Lower lobe of right lung (tissue), 2 donors: ENCODE data around the gene RAPSN. TPM values are rescaled to one million over a fixed set of nuclear protein-coding genes. Genes with fewer than 3 reads are reported as not detected.

Experiments
- ATAC-seq, 2 donors: fragments of 200-7000 bp; cut with Tn5 transposase; one replicate each; pipeline ENCODE4 v1.9.1; 2020 to 2022; ENCODE audit warnings: mild to moderate bottlenecking in 2 of 2, moderate library complexity in 2 of 2
- DNase-seq: peaks from one replicate; pipeline ENCODE4 v3.0.0-alpha.2; 2020
- H3K27ac ChIP-seq: fragments of 200-600 bp; one replicate; pipeline ENCODE4 v1.8.0; 2022
- H3K27me3 ChIP-seq: fragments of 200-600 bp; one replicate; pipeline ENCODE4 v1.8.0; 2022; ENCODE audit warnings: low read depth
- H3K36me3 ChIP-seq: fragments of 200-600 bp; one replicate; pipeline ENCODE4 v1.8.0; 2022; ENCODE audit warnings: mild to moderate bottlenecking
- H3K4me1 ChIP-seq: fragments of 200-600 bp; one replicate; pipeline ENCODE4 v1.8.0; 2022
- H3K4me3 ChIP-seq: fragments of 200-600 bp; one replicate; pipeline ENCODE4 v1.8.0; 2022; ENCODE audit warnings: mild to moderate bottlenecking
- H3K9me3 ChIP-seq: fragments of 200-600 bp; one replicate; pipeline ENCODE4 v1.8.0; 2022
- intact Hi-C: fragments of 100-400 bp; cut with DNase I; formaldehyde crosslinking; loops from one replicate; pipeline ENCODE4 v1.11.0; 2022
- total RNA-seq: library from RNA; stranded (reverse); fragmentation: NEBNext Ultra II Directional; extraction: Animal tissue kit (Norgen Biotek cat#: 25700); gene quantifications from one replicate; pipeline ENCODE4 v1.2.1, GENCODE V29; 2021
- TF ChIP-seq, protein P1 (sequence below): fragments of 200-600 bp; IDR thresholded peaks from one replicate; pipeline ENCODE4 v1.8.0; 2022; ENCODE audit warnings: antibody characterized with exemption, mild to moderate bottlenecking
- donor health status: DM: no; HTN: yes; CAD: no; lungs with severe emphysema.

Gene RAPSN
- total RNA-seq, 1 donor from 2014 or later = 1.2 TPM

- Histone ChIP-seq H3K4me3 (no peak overlapping the region), H3K36me3 (no peaks in the 10 kb centered on the region), H3K4me1 (no peaks in the 10 kb centered on the region), H3K27me3 (no peaks in the 10 kb centered on the region), H3K27ac (no peak overlapping the region), H3K9me3 (no peaks in the 10 kb centered on the region)
- ATAC-seq (no peak), DNase-seq (no peak)
- TF ChIP-seq, protein P1, sequence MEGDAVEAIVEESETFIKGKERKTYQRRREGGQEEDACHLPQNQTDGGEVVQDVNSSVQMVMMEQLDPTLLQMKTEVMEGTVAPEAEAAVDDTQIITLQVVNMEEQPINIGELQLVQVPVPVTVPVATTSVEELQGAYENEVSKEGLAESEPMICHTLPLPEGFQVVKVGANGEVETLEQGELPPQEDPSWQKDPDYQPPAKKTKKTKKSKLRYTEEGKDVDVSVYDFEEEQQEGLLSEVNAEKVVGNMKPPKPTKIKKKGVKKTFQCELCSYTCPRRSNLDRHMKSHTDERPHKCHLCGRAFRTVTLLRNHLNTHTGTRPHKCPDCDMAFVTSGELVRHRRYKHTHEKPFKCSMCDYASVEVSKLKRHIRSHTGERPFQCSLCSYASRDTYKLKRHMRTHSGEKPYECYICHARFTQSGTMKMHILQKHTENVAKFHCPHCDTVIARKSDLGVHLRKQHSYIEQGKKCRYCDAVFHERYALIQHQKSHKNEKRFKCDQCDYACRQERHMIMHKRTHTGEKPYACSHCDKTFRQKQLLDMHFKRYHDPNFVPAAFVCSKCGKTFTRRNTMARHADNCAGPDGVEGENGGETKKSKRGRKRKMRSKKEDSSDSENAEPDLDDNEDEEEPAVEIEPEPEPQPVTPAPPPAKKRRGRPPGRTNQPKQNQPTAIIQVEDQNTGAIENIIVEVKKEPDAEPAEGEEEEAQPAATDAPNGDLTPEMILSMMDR = no peak
- intact Hi-C loops = no loop called here
Measured at GRCh38 chr11:47446833-47447232, 2.1 kb downstream of the RAPSN start.

- Histone ChIP-seq H3K4me1 (no peaks in the 10 kb centered on the region), H3K4me3 (no peak overlapping the region), H3K27me3 (no peaks in the 10 kb centered on the region), H3K36me3 (no peaks in the 10 kb centered on the region), H3K9me3 (no peaks in the 10 kb centered on the region), H3K27ac (no peak overlapping the region)
- TF ChIP-seq, protein P1 = no peak
- intact Hi-C loops = no loop called here
- no peak for DNase-seq
- no peak for ATAC-seq
Measured at GRCh38 chr11:47445840-47446239, 3.1 kb downstream of the RAPSN start.

GRCh38 chr11:47443817-47444216 lies 5.1 kb downstream of the RAPSN start:
- Histone ChIP-seq H3K27me3 (no peaks in the 10 kb centered on the region), H3K4me3 (no peak overlapping the region), H3K9me3 (no peaks in the 10 kb centered on the region), H3K27ac (no peak overlapping the region), H3K36me3 (no peaks in the 10 kb centered on the region), H3K4me1 (no peaks in the 10 kb centered on the region)
- no peak for ATAC-seq
- DNase-seq = no peak
- intact Hi-C loops = no loop called here
- TF ChIP-seq, protein P1 = no peak

DNA sequence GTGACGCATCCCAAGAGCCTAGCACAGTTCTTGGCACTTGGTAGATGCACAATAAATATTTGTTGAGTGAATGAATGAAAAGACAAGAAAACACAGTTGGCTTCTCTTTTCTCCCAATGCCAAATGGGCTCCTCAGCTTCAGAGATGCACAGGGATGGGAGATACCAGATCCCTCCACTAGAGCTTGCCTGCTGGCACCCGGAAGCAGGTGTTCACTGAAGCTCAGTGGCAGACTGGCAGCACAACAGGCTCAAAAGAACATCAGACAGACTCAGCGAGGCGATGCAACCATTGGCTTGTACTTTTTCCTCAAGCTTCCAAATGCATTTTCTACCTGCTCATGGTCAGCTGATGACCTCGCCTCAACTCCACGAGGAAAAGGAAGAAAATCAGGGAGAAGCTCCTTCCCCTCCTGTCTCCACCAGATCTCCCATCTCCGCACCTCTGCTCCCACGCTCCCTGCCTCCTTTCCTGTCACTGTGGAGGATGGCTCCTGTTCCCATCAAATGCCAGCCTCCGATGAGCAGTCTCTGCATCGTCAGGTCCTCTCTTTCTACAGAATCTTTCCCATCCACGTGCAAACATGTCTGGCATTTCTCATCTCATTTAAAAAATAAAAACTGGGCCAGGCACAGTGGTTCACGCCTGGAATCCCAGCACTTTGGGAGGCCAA lies 5.8 kb downstream of the RAPSN start:
- Histone ChIP-seq H3K4me3 (no peak overlapping the region), H3K4me1 (no peaks in the 10 kb centered on the region), H3K27me3 (no peaks in the 10 kb centered on the region), H3K27ac (no peak overlapping the region), H3K36me3 (no peaks in the 10 kb centered on the region), H3K9me3 (no peaks in the 10 kb centered on the region)
- DNase-seq (no peak), ATAC-seq (no peak)
- TF ChIP-seq, protein P1 = no peak
- intact Hi-C loops = no loop called here

DNA sequence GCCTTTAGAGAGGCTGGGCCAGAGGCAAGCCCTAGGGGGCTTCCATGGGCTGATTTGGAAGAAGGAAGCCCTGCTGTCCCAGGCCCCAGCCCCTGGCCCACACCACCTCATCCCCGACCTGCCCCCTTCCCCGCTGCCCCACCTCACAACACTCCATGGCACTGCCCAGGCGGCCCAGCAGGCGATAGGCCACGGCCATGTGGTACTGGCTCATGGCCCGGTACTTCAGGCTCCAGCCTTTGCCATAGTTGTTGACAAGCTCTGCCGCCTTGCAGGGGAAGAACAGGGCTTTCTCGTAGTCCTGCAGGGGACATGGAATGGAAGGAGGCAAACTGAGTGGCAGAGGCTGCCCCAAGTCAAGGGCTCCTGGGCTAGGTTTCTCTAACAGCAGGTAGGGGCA lies 6.4 kb downstream of the RAPSN start:
- no peaks in the 10 kb centered on the region for H3K9me3 ChIP-seq
- no peak overlapping the region for H3K4me3 ChIP-seq
- H3K27me3 ChIP-seq = no peaks in the 10 kb centered on the region
- peak in 1 of 2 donors; percentile 23 for ATAC-seq
- no peak overlapping the region for H3K27ac ChIP-seq
- TF ChIP-seq, protein P1 = no peak
- no peaks in the 10 kb centered on the region for H3K4me1 ChIP-seq
- H3K36me3 ChIP-seq = no peaks in the 10 kb centered on the region
- intact Hi-C loops = no loop called here
- DNase-seq = no peak
